SK-N-DZ (cell line): ENCODE measurements around the gene MEIOB. TPM values are rescaled to one million over a fixed set of nuclear protein-coding genes. Genes with fewer than 3 reads are reported as not detected.
"Not testable (repeated sequence)": the region's sequence is repeated elsewhere in the genome, so short reads cannot be mapped to it uniquely, and the experiment has no call there.

Experiments
- DNase-seq: peaks from one replicate; pipeline ENCODE4 v3.0.0-alpha.2; 2015; ENCODE audit warnings: low spot score
- polyA plus RNA-seq, 2 experiments: library from polyadenylated mRNA; depleted of rRNA; stranded (reverse); fragments of >200 nt; gene quantifications; 2 replicates each; pipeline ENCODE4 v1.2.3, GENCODE V29; 2014

MEIOB gene
- polyA plus RNA-seq (2014; cell fraction: cytosol; rRNA removed): 0.07 and 0.19 TPM in 2 replicates
- 0.10 and 0.43 TPM in 2 replicates for polyA plus RNA-seq (2014; cell fraction: nucleus; rRNA removed)

DNA sequence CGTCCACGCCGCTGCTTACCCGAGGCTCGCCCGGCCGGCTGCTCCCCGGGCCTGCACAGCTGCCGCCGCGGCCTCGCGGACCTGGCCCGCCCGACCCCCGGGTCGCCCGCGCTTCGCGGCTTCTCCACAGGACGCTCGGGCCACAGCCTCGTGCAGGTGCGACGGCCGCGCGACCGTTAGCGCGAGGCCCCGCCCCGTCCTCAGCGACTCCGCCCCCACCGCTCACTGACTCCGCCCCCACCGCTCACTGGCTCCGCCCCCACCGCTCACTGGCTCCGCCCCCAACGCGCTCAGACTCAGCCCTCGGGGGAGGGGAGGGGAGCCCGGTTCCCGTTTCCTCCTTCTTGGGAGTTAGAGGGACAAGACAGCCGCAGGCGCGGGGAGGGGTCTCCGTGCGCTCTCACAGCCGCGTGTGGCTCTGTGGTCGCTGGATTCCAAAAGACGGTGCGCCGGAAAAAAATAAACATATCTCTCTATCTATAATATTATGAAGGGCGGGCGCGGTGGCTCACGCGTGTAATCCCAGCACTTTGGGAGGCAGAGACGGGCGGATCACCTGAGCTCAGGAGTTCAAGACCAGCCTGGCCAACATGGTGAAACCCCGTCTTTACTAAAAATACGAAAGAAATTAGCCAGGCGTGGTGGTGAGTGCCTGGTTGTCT, at the start of gene MEIOB:
Gene MEIOB (minus strand): TSS at position 191 of the 662 bp plus-strand sequence. CDS start 3,989 bp downstream, outside the sequence.
- DNase-seq: no peak

DNA sequence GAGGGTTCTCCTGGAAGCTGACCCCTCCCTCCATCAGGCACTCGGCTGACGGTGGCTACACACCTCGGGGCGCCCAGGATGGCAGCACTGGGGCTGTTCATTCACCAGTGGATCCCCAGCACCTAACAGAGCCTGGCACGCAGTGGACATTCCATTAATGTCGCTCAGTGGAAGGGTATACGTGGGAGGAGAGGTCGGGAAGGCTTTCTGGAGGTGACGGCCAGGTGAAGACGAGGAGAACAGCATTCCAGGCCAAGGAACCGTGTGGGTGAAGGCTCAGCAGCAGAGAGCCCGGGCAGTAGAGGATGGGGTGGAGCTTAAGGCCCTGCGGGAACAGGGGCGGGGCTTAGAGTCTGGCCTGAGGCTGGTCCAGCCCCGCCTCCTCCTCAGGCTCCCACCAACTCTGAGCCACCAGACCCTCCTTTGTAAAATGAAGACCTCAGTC, 48.8 kb upstream of the MEIOB start:
- peak; percentile 75 for DNase-seq

GRCh38 chr16:1920122-1920521, 48.2 kb upstream of the MEIOB start:
- not testable (repeated sequence) for DNase-seq

- no peak for DNase-seq
These were observed 47.5 kb upstream of the MEIOB start for GRCh38 chr16:1919327-1919998.

DNA sequence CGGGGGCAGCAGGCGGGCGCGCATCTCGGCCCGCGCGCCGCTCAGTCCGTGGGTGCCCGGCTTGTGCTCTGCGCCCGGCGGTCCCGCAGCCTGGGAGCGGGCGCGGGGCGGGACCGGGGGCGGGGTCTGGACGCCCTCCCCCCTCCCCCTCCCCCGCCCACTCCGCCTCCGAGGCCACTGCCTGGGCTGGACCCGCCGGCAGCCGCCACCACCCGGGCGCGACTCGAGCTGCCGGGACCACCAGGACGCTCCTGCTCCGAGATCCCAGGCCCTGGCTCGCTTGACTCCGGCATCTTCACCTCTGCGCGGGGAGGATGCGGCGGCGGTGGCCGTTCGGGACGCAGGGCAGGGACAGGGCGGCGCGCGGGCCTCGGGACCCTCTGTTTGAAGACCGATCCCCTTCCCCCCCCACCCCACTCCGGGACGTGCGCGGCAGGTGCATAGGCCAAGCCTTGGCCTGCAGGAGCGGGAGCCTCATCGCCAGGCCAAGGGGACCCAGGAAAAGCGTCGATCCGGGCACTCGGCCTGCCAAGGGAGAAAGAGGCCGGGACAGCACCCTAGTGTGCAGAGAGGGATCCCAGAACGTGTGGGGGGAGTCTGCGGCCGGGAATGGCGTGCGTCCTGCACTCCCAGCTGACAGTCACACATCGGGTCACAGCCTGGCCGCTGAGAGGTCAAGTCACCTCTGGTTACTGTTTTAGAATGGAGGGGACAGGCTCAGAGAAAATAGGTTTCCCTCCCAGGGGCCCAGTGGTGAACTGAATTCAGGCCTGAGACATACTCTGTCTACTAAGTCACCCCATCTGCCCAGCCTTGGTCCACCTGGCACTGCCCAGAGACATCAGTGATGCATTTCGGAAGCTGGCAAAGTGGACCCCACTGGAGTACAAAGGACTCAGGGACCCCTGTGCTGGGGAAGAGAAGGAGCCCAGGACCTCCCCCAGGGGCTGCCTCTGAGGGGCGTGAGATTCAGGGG, 46.7 kb upstream of the MEIOB start, which contains the start of gene HS3ST6:
Gene HS3ST6 (minus strand): TSS at position 65 of the 976 bp plus-strand sequence. CDS start 92 bp downstream, outside the sequence.
- DNase-seq: no peak

DNA sequence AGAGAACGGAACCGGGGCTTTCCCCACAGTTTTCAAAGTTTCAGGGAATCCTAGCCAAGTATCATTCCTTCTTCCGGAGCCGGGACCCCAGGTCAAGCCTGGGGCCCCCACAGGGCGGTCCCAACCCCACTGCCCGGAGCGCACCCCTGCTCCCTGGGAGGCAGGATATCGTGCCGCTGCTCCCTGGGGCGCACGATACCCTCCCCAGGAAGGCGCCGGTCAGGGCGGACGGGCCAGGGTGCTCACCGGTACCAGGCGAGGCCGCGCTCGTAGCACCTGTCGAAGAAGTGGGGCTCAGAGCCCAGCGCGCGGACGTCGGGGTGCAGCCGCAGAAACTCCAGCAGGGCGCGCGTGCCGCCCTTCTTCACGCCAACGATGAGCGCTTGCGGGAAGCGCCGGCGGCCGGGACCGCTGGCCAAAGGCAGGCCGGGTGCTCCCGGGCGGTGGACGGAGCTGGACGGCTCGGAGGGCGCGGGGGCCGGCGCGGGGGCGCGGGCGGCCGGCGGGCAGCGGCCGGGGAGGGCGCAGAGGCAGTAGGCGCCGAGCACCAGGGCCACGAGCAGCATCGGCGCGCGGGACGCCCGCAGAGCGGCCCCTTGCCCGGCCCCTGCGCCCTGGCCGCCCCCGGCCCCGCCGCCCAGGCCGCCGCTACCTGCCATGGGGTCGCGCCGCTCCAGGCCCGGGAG, 45.8 kb upstream of the MEIOB start:
- no peak for DNase-seq

- no peak for DNase-seq
These were observed 45.2 kb upstream of the MEIOB start for GRCh38 chr16:1917056-1917664.

DNA sequence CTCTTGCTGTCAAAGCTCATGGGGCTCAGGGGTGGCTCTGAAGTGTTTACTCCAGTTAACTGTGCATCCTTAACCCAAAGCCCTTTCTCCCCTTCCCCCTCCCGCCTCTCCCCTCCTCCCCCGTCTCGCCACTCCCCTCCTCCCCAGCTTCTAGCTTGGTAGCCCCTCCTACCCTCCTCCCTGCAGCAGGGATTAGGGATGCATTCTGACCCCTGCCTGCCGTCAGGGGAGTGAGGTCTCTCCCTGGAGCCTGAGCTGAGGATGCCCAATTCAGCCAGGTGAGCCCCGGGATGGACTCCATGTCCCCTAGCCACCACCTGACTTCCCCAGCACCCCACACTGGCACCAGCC, 44.7 kb upstream of the MEIOB start:
- no peak for DNase-seq

DNA sequence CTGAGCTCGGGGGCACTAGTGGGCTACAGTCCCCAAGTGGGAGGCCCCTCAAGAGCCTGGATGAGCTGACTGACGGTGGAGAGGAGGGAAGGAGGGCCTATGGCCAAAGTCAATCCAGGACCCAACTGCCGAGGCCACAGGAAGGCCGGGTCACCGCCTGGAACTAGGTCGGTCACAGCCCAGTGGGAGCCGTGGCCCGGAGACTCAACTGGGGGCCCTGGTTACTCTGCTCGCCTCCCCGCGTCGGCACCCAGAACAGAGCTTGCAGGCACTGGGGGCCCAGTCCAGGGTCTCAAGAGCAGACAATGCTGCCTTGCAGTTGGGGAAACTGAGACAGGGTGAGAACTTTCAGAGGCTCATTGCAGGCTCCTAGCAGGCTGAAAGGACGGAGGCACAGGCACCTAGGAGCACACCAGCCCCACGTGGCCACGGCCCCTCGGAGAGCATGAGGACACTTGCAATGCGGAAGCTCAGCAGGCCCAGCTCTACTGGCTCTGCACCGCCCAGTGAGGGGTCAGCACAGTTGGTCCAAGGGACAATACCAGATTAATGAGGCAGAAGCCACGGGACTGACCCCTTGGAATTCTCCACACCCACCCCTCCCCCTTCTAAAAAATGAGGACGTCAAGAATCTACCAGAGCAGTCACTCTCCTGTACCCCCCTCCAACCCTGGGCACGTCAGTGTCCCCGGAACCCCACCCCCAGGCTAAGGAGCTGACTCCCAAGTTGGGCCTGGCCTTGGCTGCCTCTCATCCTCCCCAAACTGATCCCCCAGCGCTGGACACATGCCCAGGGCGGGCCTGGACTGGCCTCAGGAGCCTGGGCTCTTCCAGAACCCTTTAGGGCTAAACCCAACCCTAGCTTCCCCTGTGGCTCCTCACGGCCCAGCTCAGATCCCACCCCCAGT, 44.0 kb upstream of the MEIOB start:
- DNase-seq: no peak

DNA sequence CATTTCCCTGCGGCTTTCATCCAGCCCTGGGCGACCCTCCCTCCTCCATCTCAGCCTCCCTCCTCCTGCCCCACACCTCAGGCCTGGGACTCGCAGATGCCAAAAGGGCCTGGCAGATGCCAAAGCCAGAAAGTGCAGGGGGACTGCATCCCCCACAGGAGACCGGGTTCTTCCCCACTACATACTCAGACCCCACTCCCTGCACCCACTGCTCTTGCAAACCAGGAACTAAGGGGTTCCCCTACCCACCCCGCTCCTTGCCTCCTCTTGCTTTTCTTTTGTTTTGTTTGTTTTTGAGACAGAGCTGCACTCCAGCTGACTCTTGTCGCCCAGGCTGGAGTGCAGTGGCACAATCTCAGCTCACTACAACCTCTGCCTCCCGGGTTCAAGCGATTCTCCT, 43.0 kb upstream of the MEIOB start:
- DNase-seq: no peak

- no peak for DNase-seq
These were observed 42.2 kb upstream of the MEIOB start for GRCh38 chr16:1914084-1914608.

GRCh38 chr16:1913327-1914083, 41.5 kb upstream of the MEIOB start:
- DNase-seq: no peak

DNA sequence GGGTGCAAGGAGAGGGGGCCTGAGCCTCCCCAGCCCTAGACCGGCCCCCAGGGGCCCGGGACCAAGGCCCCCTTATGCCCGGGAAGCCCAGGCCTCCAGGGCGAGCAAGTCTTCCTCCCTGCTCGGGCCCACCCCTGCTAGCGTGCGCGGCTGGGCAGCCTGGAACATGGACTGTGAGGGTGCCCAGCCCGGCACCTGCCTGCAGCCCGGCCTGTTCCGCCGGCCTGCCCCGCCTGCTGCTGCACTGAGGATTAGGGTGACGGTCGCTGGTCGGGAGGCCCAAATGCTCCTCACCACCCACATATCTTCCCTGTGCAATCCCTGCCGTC, 40.2 kb upstream of the MEIOB start:
- no peak for DNase-seq

DNA sequence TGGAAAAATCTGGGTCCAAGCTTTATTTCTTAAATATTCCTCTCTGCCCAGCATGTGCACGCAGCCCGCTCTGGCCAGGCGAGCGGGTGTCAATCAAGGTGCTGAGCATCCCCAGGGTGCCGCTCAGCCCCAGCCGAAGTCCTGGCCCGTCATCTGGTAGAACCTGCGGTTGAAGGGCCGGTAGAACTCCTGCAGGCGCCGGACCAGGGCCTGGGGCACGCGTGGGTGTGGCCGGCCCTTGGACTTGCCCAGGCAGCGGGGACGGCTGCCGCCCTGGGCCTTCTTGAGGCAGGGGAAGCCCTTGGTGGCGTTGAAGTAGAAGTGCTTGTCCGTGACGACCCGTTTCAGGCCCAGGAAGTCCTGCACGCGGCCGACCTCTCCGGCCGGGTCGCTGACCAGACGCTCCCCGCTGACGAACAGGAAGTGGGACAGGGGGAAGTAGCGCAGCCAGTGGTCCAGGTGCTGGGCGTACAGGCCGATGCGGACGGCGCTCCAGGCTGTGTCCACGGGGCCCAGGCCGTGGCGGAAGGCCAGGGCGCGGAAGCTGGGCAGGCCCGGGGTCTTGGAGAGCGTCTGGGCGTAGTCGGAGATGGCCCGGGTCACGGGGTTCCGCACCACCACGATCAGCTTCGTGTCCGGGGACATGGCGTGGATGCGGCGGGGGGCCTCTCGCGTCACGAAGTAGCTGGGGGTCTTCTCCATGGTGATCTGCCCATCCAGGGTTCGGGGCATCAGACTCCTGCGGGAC, 39.7 kb upstream of the MEIOB start:
- no peak for DNase-seq

GRCh38 chr16:1909561-1910231, 37.7 kb upstream of the MEIOB start:
- no peak for DNase-seq

DNA sequence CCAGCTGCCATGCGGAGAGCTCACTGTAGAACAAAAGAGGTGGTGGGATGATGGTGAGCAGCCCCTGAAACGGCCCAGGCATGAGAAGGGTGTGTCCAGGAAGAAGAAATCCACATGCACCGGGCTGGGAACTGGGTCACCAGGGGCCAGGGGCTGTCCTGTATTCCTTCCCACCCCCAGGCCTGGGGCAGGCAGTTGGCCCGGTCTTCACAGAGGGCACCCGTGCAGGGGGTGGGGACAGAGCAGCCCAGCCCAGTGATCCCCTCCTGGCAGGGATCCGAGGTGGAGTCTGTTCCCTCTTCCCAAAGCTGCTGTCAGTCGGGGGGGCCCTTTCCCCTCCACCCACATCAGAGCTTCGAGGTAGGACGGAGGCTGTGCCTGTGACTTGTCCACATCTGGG, 37.0 kb upstream of the MEIOB start:
- DNase-seq: no peak

GRCh38 chr16:1908184-1908583, 36.2 kb upstream of the MEIOB start:
- no peak for DNase-seq
